GM18873 (cell line): ENCODE measurements around the gene RNF2.
"Not testable (repeated sequence)": the region's sequence is repeated elsewhere in the genome, so short reads cannot be mapped to it uniquely, and the experiment has no call there.

ENCODE experiments used
- ATAC-seq: cut with Tn5 transposase; IDR thresholded peaks from one replicate; pipeline ENCODE4 v1.9.1; 2021; ENCODE audit warnings: mild to moderate bottlenecking, moderate library complexity, moderate number of reproducible peaks; ENCODE audit not compliant: unreplicated experiment, low FRiP score

RNF2 gene

GRCh38 chr1:185046668-185047067 is 1.3 kb downstream of the RNF2 start:
- ATAC-seq: no peak

- no peak for ATAC-seq
Observed at GRCh38 chr1:185049670-185050069, 4.3 kb downstream of the RNF2 start.

GRCh38 chr1:185050823-185051451 is 5.6 kb downstream of the RNF2 start:
- ATAC-seq: no peak

GRCh38 chr1:185053204-185053603 is 7.8 kb downstream of the RNF2 start:
- no peak for ATAC-seq

GRCh38 chr1:185054365-185055060 is 9.2 kb downstream of the RNF2 start:
- no peak for ATAC-seq

GRCh38 chr1:185058110-185058509 is 12.8 kb downstream of the RNF2 start:
- no peak for ATAC-seq

GRCh38 chr1:185058876-185059275 is 13.5 kb downstream of the RNF2 start:
- no peak for ATAC-seq

- no peak for ATAC-seq
Observed at GRCh38 chr1:185059950-185060571, 14.7 kb downstream of the RNF2 start.

GRCh38 chr1:185062710-185063370 is 17.5 kb downstream of the RNF2 start:
- no peak for ATAC-seq

GRCh38 chr1:185063719-185064118 is 18.4 kb downstream of the RNF2 start:
- ATAC-seq: no peak

GRCh38 chr1:185065006-185065405 is 19.6 kb downstream of the RNF2 start:
- not testable (repeated sequence) for ATAC-seq

GRCh38 chr1:185066181-185066580 is 20.8 kb downstream of the RNF2 start:
- ATAC-seq: no peak

GRCh38 chr1:185068341-185068740 is 23.0 kb downstream of the RNF2 start:
- ATAC-seq: no peak

- no peak for ATAC-seq
Observed at GRCh38 chr1:185069202-185069772, 23.9 kb downstream of the RNF2 start.

- no peak for ATAC-seq
Observed at GRCh38 chr1:185070051-185070450, 24.7 kb downstream of the RNF2 start.

GRCh38 chr1:185073725-185074124 is 28.4 kb downstream of the RNF2 start:
- ATAC-seq: no peak

- ATAC-seq: no peak
Observed at GRCh38 chr1:185074307-185074706, 28.9 kb downstream of the RNF2 start.

- no peak for ATAC-seq
Observed at GRCh38 chr1:185075476-185075875, 30.1 kb downstream of the RNF2 start.

GRCh38 chr1:185077374-185077773 is 32.0 kb downstream of the RNF2 start:
- no peak for ATAC-seq

GRCh38 chr1:185080422-185080821 is 35.1 kb downstream of the RNF2 start:
- no peak for ATAC-seq

- no peak for ATAC-seq
Observed at GRCh38 chr1:185083818-185084217, 38.5 kb downstream of the RNF2 start.
